Measurements from ENCODE around the gene OR52A1. TPM values are rescaled to one million over a fixed set of nuclear protein-coding genes. Genes with fewer than 3 reads are reported as not detected.
"Not testable (repeated sequence)": the region's sequence is repeated elsewhere in the genome, so short reads cannot be mapped to it uniquely, and the experiment has no call there.

OR52A1 gene
- polyA plus RNA-seq (ENCODE audit: insufficient read length in 4 of 4): under 1 TPM in 3 of 4 donors, not detected in 1; 0.02 to 0.08 (median 0.05) TPM

- no peak for DNase-seq (ENCODE audit: low read depth in 4 of 4, low spot score in 2 of 4)
Measured at GRCh38 chr11:5154657-5155056, at the start of gene OR52A1. Gene OR52A1 (minus strand): TSS chr11:5154757. CDS start chr11:5152369, 2,388 bp downstream.

GRCh38 chr11:5203366-5203765 lies 48.8 kb upstream of the OR52A1 start:
- no peak for DNase-seq (ENCODE audit: low read depth in 4 of 4, low spot score in 2 of 4)

GRCh38 chr11:5200582-5200981 lies 46.0 kb upstream of the OR52A1 start, which contains the start of gene OR51V1:
Gene OR51V1 (minus strand): TSS chr11:5200682. CDS start chr11:5200682, 0 bp downstream.
- no peak for DNase-seq (ENCODE audit: low read depth in 4 of 4, low spot score in 2 of 4)

GRCh38 chr11:5198285-5198684 lies 43.7 kb upstream of the OR52A1 start:
- no peak for DNase-seq (ENCODE audit: low read depth in 4 of 4, low spot score in 2 of 4)

- DNase-seq (ENCODE audit: low read depth in 4 of 4, low spot score in 2 of 4): no peak
Measured at GRCh38 chr11:5197536-5197935, 43.0 kb upstream of the OR52A1 start.

DNA sequence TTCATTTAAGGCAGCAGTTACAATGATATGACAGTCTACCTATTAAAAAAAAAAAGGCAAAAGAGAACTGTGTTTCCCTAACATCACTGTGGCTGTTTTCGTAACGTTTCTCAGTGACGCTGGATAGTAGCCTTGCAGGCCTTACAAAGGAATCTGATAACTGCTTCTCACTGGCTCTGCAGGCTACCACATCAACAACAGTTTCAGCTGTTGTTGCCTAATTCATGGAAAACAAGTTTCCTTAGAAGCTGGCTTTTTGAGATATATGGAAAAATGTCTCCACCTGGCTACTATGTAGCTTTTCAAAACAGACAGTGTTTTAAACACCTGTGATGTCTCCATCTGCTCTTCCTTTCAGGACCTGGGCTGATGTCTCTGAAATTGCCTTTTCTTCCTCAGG lies 42.2 kb upstream of the OR52A1 start:
- no peak for DNase-seq (ENCODE audit: low read depth in 4 of 4, low spot score in 2 of 4)

GRCh38 chr11:5196067-5196466 lies 41.5 kb upstream of the OR52A1 start:
- DNase-seq (ENCODE audit: low read depth in 4 of 4, low spot score in 2 of 4): no peak

DNA sequence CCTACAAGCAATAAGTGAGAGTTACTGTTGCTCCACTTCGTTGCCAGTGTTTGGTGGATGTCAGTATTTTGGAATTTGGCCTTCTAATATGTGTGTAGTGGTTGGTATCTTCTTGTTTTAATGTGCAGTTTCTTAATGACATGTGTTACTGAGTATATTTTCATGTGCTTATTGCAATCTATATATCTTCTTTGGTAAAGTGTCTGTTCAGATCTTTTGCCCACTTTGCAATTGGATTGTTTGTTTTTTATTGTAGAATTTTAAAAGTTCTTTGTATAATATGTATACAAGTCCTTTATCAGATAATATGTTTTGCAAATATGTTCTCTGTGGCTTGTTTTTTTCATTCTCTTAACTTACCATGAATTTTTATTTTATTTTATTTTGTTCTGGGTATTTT lies 38.2 kb upstream of the OR52A1 start:
- no peak for DNase-seq (ENCODE audit: low read depth in 4 of 4, low spot score in 2 of 4)

DNA sequence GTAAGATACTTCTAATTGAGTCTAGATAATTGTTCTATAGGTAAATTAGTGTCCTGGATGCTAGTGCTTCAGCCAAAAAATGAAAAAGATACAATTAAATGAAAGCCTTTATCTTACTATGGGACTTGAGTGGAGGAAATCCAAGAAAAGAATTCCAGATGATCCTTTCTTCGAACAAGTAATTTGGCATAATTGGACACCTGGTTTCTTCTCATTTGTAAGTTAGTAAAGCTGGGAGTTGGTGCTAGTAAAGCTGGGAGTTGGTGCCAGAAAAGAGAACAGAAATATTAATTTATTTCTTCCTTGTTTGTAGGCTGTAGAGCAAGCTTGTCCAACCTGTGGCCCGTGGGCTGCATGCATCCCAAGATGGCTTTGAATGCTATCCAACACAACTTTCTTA lies 33.6 kb upstream of the OR52A1 start:
- DNase-seq (ENCODE audit: low read depth in 4 of 4, low spot score in 2 of 4): no peak

DNA sequence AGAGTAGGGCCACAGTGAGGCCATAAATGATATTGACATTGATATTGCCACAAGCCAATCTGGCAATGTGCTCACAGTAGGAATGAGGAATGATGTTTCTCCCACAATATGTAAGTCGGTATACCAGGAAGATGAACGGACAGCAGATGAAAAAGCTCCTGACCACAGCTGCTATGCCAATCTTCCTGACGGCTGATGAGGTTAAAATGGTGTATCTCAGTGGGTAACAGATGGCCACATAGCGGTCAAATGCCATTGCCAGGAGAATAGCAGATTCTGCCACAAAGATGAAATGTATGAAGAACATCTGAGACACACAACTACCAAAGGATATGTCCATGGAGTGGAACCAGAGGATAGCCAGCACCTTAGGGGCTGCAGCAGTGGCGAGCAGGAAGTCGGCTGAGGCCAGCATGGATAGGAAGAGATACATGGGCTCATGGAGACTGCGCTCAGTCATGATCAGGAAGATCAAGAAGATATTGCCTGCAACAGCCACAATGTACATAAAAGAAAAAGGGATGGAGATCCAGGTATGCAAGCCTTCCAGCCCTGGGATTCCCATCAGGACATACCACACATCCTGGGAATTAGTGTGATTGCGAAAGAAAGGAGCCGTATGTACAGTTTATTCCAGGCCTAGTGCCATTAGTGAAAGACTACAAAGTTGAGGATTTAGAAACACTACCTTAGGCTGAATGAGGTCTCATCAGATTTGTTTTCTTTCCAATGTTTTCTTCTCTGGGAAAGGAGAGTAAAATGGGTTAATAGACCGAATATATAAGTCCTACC lies 23.7 kb upstream of the OR52A1 start:
- no peak for DNase-seq (ENCODE audit: low read depth in 4 of 4, low spot score in 2 of 4)

DNA sequence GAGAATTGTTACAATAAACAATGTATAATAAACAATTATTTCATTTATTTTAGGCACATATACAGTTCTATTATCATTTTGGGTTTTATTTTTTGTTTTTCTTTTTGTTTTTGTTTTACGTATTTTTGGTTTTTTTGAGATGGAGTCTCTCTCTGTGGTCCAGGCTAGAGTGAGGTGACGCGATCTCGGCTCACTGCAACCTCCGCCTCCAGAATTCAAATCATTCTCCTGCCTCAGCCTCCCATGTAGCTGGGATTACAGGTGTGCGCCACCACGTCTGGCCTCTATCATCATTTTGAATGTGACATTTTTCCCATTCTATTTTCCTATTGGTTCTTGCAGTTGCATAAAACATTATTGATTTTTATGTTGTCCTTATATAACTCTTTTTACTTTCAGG lies 20.4 kb upstream of the OR52A1 start:
- DNase-seq (ENCODE audit: low read depth in 4 of 4, low spot score in 2 of 4): no peak

GRCh38 chr11:5171856-5172255 lies 17.3 kb upstream of the OR52A1 start:
- DNase-seq (ENCODE audit: low read depth in 4 of 4, low spot score in 2 of 4): no peak

DNA sequence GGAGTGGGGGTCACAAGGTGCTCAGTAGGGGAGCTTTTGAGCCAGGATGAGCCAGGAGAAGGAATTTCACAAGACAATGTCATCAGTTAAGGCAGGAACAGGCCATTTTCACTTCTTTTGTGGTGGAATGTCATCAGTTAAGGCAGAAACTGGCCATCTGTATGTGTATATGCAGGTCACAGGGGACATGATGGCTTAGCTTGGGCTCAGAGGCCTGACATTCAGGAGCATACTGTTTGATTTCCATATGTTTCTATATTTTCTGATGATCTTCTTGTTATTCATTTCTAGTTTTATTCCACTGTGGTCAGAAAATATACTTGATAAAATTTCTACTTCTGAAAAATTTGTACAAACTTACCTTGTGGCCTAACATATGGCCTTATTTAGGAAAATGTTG lies 11.3 kb upstream of the OR52A1 start:
- DNase-seq (ENCODE audit: low read depth in 4 of 4, low spot score in 2 of 4): not testable (repeated sequence)

- not testable (repeated sequence) for DNase-seq (ENCODE audit: low read depth in 4 of 4, low spot score in 2 of 4)
Measured at GRCh38 chr11:5164807-5165206, 10.2 kb upstream of the OR52A1 start.

- not testable (repeated sequence) for DNase-seq (ENCODE audit: low read depth in 4 of 4, low spot score in 2 of 4)
Measured at GRCh38 chr11:5161045-5161444, 6.5 kb upstream of the OR52A1 start.

- not testable (repeated sequence) for DNase-seq (ENCODE audit: low read depth in 4 of 4, low spot score in 2 of 4)
Measured at GRCh38 chr11:5160217-5160616, 5.7 kb upstream of the OR52A1 start.

- no peak for DNase-seq (ENCODE audit: low read depth in 4 of 4, low spot score in 2 of 4)
Measured at GRCh38 chr11:5159806-5160205, 5.2 kb upstream of the OR52A1 start.

- DNase-seq (ENCODE audit: low read depth in 4 of 4, low spot score in 2 of 4): no peak
Measured at GRCh38 chr11:5153574-5154431, 754 bp downstream of the OR52A1 start.

GRCh38 chr11:5151713-5152153 lies 2.8 kb downstream of the OR52A1 start:
- no peak for DNase-seq (ENCODE audit: low read depth in 4 of 4, low spot score in 2 of 4)

GRCh38 chr11:5144206-5144605 lies 10.4 kb downstream of the OR52A1 start:
- DNase-seq (ENCODE audit: low read depth in 4 of 4, low spot score in 2 of 4): not testable (repeated sequence)

DNA sequence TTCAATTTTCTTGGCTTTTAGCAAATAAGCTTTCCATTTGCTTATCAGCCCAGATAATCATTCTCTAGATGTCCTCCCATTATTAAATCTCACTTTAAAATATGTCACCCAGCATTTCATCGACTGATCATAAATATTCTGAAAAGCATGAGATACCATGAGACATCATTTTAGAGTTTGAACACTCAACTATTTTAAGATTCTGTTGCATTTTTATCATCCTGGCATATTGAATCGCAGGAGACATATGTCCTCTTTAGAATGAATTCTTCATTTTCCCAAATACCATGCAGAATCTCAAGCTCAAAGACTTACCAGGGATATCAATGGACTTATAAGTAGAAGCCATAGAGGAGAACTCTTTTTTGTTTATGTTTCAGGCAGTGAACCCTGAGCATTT lies 16.6 kb downstream of the OR52A1 start, which contains the start of gene OR52A5:
Gene OR52A5, minus strand, starts transcription at position 361 of the 400 bp plus-strand sequence. CDS start 5,714 bp downstream, outside the sequence.
- no peak for DNase-seq (ENCODE audit: low read depth in 4 of 4, low spot score in 2 of 4)

Data from left renal cortex interstitium (tissue), 4 donors.